HepG2 (cell line): ENCODE measurements around the gene PLXNA1. TPM values are rescaled to one million over a fixed set of nuclear protein-coding genes. Genes with fewer than 3 reads are reported as not detected.

Experiments
- ETV6 ChIP-seq: sonication (generic); formaldehyde crosslinking; conservative IDR thresholded peaks from 2 replicates; pipeline ENCODE4 v1.4.0; 2020; ENCODE audit warnings: missing genetic modification reagents
- GPN1 ChIP-seq: sonication (generic); formaldehyde crosslinking; IDR thresholded peaks from 2 replicates; pipeline ENCODE4 v1.5.1; 2020; ENCODE audit warnings: missing genetic modification reagents, borderline replicate concordance
- HNF1A ChIP-seq, 2 experiments: sonication (generic) in 1 of 2; formaldehyde crosslinking in 1 of 2; IDR thresholded peaks; 2 replicates each; pipeline versions ENCODE4 v1.4.0 to v1.6.1; 2016 to 2020; ENCODE audit warnings: borderline replicate concordance in 1 of 2, low read depth in 1 of 2, mild to moderate bottlenecking in 1 of 2, missing genetic modification reagents in 1 of 2
- HNRNPLL ChIP-seq: fragments of 200-400 bp; formaldehyde crosslinking; IDR thresholded peaks from 2 replicates; pipeline ENCODE4 v1.6.1; 2017; ENCODE audit warnings: mild to moderate bottlenecking, low read depth, low read length; ENCODE audit not compliant: poor library complexity, severe bottlenecking
- IKZF4 ChIP-seq: sonication (generic); formaldehyde crosslinking; IDR thresholded peaks from 2 replicates; pipeline ENCODE4 v1.5.1; 2020; ENCODE audit warnings: borderline replicate concordance, mild to moderate bottlenecking, low read depth, missing genetic modification reagents; ENCODE audit errors: not compliant biosample characterization
- NFE2 ChIP-seq: sonication (generic); formaldehyde crosslinking; IDR thresholded peaks from 2 replicates; pipeline ENCODE4 v1.4.0; 2020; ENCODE audit warnings: missing genetic modification reagents
- PAWR ChIP-seq: sonication (generic); formaldehyde crosslinking; IDR thresholded peaks from 2 replicates; pipeline ENCODE4 v1.4.0; 2020; ENCODE audit warnings: missing genetic modification reagents, mild to moderate bottlenecking, borderline replicate concordance
- PLRG1 ChIP-seq: fragments of 450-650 bp; conservative IDR thresholded peaks from 2 replicates; pipeline ENCODE4 v1.6.1; 2016
- RNF2 ChIP-seq: fragments of 450-650 bp; conservative IDR thresholded peaks from 2 replicates; pipeline ENCODE4 v1.6.1; 2016; ENCODE audit warnings: low read depth
- RXRB ChIP-seq: IDR thresholded peaks from 2 replicates; pipeline ENCODE4 v1.6.1; 2016; ENCODE audit warnings: borderline replicate concordance, missing genetic modification reagents, missing compliant biosample characterization
- SUZ12 ChIP-seq: fragments of 150-350 bp; IDR thresholded peaks from 2 replicates; pipeline ENCODE4 v1.6.1; 2014; ENCODE audit warnings: low read depth, low read length
- TRIM22 ChIP-seq: fragments of 450-650 bp; IDR thresholded peaks from 2 replicates; pipeline ENCODE4 v1.6.1; 2017
- ZBTB10 ChIP-seq: sonication (generic); formaldehyde crosslinking; IDR thresholded peaks from 2 replicates; pipeline ENCODE4 v1.4.0; 2020; ENCODE audit warnings: missing genetic modification reagents, borderline replicate concordance
- ZFP1 ChIP-seq: IDR thresholded peaks from 2 replicates; pipeline ENCODE4 v1.6.1; 2016
- ZNF24 ChIP-seq: fragments of 450-650 bp; IDR thresholded peaks from 2 replicates; pipeline ENCODE4 v1.6.1; 2017; ENCODE audit warnings: antibody characterized with exemption, mild to moderate bottlenecking
- ZNF251 ChIP-seq: sonication (generic); formaldehyde crosslinking; IDR thresholded peaks from 2 replicates; pipeline ENCODE4 v1.9.0; 2021; ENCODE audit warnings: mild to moderate bottlenecking, missing genetic modification reagents
- ZNF281 ChIP-seq: sonication (generic); formaldehyde crosslinking; IDR thresholded peaks from 2 replicates; pipeline ENCODE4 v1.4.0; 2020; ENCODE audit warnings: missing genetic modification reagents, borderline replicate concordance
- ZSCAN30 ChIP-seq: sonication (generic); formaldehyde crosslinking; IDR thresholded peaks from 2 replicates; pipeline ENCODE4 v1.5.0; 2020; ENCODE audit warnings: mild to moderate bottlenecking, missing genetic modification reagents
- polyA plus RNA-seq, 8 experiments: library from polyadenylated mRNA; depleted of rRNA in 3 of 8; stranded (reverse) in 7 of 8; unstranded in 1 of 8; fragments of >200 nt; fragmentation: Illumina TruSeq in 4 of 8; extraction: Trizol in 4 of 8; gene quantifications; 2 replicates each; pipeline versions ENCODE4 v1.2.1 to v1.2.3, GENCODE V29; 2011 to 2016; ENCODE audit warnings: low read depth in 4 of 8, missing spikeins in 1 of 8, mixed read lengths in 1 of 8; ENCODE audit not compliant: insufficient read depth in 1 of 8
- total RNA-seq, 5 experiments: library from RNA; depleted of rRNA; stranded (reverse); fragments of >200 nt; fragmentation: Illumina TruSeq; extraction: Trizol; gene quantifications; 2 replicates each; pipeline ENCODE4 v1.2.3, GENCODE V29; 2016; ENCODE audit warnings: low read depth in 1 of 5

Gene PLXNA1
- total and polyA plus RNA-seq, 2 of the 13 experiments (the other 11 are each of a cell fraction or from before 2014, with no cell fraction given) = 16.6 to 18.2 TPM

- no peak for TF ChIP-seq ZSCAN30 (CRISPR knock-in tag)
- no peak for TF ChIP-seq ZNF251 (CRISPR knock-in tag)
- TF ChIP-seq PAWR = no peak
- TF ChIP-seq ZBTB10 (CRISPR knock-in tag) = peak; percentile 78; the same call in 1 of the 2 replicates
- no peak for TF ChIP-seq GPN1 (CRISPR knock-in tag)
- TF ChIP-seq SUZ12 = no peak
- 0 out of 2 replicates have a peak, but pooled peaks have one; percentile 24 for TF ChIP-seq ZNF24
- no peak for TF ChIP-seq TRIM22
- no peak for TF ChIP-seq ZFP1 (CRISPR knock-in tag)
- TF ChIP-seq PLRG1 = no peak
- TF ChIP-seq HNRNPLL = peak; percentile 93
- no peak for TF ChIP-seq ZNF281 (CRISPR knock-in tag)
- no peak for TF ChIP-seq RXRB (CRISPR knock-in tag)
- no peak for TF ChIP-seq NFE2 (CRISPR knock-in tag)
- no peak for TF ChIP-seq ETV6
- TF ChIP-seq RNF2 = peak; percentile 85; the same call in 1 of the 2 replicates
- no peak for TF ChIP-seq IKZF4 (CRISPR knock-in tag)
- TF ChIP-seq HNF1A (IDR thresholded peaks at IDR 0.05; ENCODE audit: low read depth) = no peak
- TF ChIP-seq HNF1A (CRISPR knock-in tag; IDR thresholded peaks at IDR 0.05; ENCODE audit: borderline replicate concordance) = 0 out of 2 replicates have a peak, but pooled peaks have one; percentile 18
Measured at GRCh38 chr3:126982471-126983175, at the start of gene PLXNA1 (continued).
